CD14-positive monocyte (primary cell): ENCODE measurements around the gene USP30. TPM values are rescaled to one million over a fixed set of nuclear protein-coding genes. Genes with fewer than 3 reads are reported as not detected.

Source experiments
- DNase-seq, 3 donors: peaks; one replicate each; pipeline ENCODE4 v3.0.0-alpha.2; 2011 to 2022
- H2AFZ ChIP-seq: 2 replicates; pipeline ENCODE4 v1.6.0; 2012; ENCODE audit warnings: mild to moderate bottlenecking, low read depth, low read length, inconsistent platforms; ENCODE audit not compliant: insufficient read depth, poor library complexity, severe bottlenecking
- H3K27ac ChIP-seq, 2 donors: 1 replicate in 1 of 2; 2 replicates in 1 of 2; pipeline ENCODE4 v1.5.1; 2012 to 2013; ENCODE audit warnings: low read length in 2 of 2, control low read depth in 1 of 2, inconsistent platforms in 1 of 2, low read depth in 1 of 2, mild to moderate bottlenecking in 1 of 2
- H3K27me3 ChIP-seq, 2 donors: one replicate each; pipeline versions ENCODE4 v1.6.0 to v1.6.1; 2011 to 2013; ENCODE audit warnings: low read length in 2 of 2; ENCODE audit not compliant: control insufficient read depth in 2 of 2, insufficient read depth in 2 of 2
- H3K36me3 ChIP-seq, 2 donors: replicated peaks in 1 of 2; 1 replicate in 1 of 2; 2 replicates in 1 of 2; pipeline versions ENCODE4 v1.5.1 to v1.6.1; 2012 to 2013; ENCODE audit warnings: low read length in 2 of 2, control low read depth in 1 of 2, inconsistent platforms in 1 of 2, mild to moderate bottlenecking in 1 of 2; ENCODE audit not compliant: insufficient read depth in 2 of 2, control insufficient read depth in 1 of 2
- H3K4me1 ChIP-seq, 2 donors: 1 replicate in 1 of 2; 2 replicates in 1 of 2; pipeline versions ENCODE4 v1.5.1 to v1.6.1; 2012 to 2013; ENCODE audit warnings: low read length in 2 of 2, control low read depth in 1 of 2, inconsistent platforms in 1 of 2, mild to moderate bottlenecking in 1 of 2, moderate library complexity in 1 of 2; ENCODE audit not compliant: insufficient read depth in 2 of 2, control insufficient read depth in 1 of 2
- H3K4me2 ChIP-seq: replicated peaks from 2 replicates; pipeline ENCODE3; 2012; ENCODE audit warnings: low read length, moderate library complexity, mild to moderate bottlenecking; ENCODE audit not compliant: poor library complexity, severe bottlenecking; ENCODE audit errors: extremely low read depth
- H3K4me3 ChIP-seq, 3 experiments: fragments of 200-600 bp in 1 of 3; sonication (generic) in 1 of 3; replicated peaks in 1 of 3; 1 replicate in 2 of 3; 2 replicates in 1 of 3; pipeline ENCODE4 v1.5.1; 2011 to 2013; ENCODE audit warnings: low read length in 3 of 3, mild to moderate bottlenecking in 3 of 3, control low read depth in 2 of 3, low read depth in 2 of 3, inconsistent platforms in 1 of 3, moderate library complexity in 1 of 3
- H3K79me2 ChIP-seq: 2 replicates; pipeline ENCODE4 v1.6.0; 2012; ENCODE audit warnings: mild to moderate bottlenecking, control low read depth, inconsistent platforms, low read length, moderate library complexity; ENCODE audit not compliant: insufficient read depth
- H3K9ac ChIP-seq: 2 replicates; pipeline ENCODE4 v1.6.0; 2017; ENCODE audit warnings: low read length, mild to moderate bottlenecking; ENCODE audit not compliant: insufficient read depth, poor library complexity, severe bottlenecking
- H3K9me3 ChIP-seq, 2 donors: replicated peaks in 1 of 2; 1 replicate in 1 of 2; 2 replicates in 1 of 2; pipeline versions ENCODE4 v1.5.1 to v1.6.1; 2012 to 2013; ENCODE audit warnings: low read length in 2 of 2, control low read depth in 1 of 2; ENCODE audit not compliant: control insufficient read depth in 1 of 2, insufficient read depth in 1 of 2
- H4K20me1 ChIP-seq: 2 replicates; pipeline ENCODE4 v1.6.0; 2012; ENCODE audit warnings: mild to moderate bottlenecking, low read length, control low read depth, moderate library complexity; ENCODE audit not compliant: insufficient read depth
- H3K27ac Mint-ChIP-seq, 7 donors: one replicate each; pipeline ENCODE4 v1.8.0; 2020; ENCODE audit warnings: mild to moderate bottlenecking in 7 of 7, mixed read lengths in 7 of 7, moderate library complexity in 6 of 7, inconsistent platforms in 2 of 7
- H3K27me3 Mint-ChIP-seq, 3 donors: one replicate each; pipeline ENCODE4 v1.8.0; 2021 to 2022; ENCODE audit warnings: low read depth in 3 of 3, mild to moderate bottlenecking in 3 of 3, mixed read lengths in 3 of 3, moderate library complexity in 3 of 3, inconsistent platforms in 1 of 3
- H3K36me3 Mint-ChIP-seq, 2 donors: one replicate each; pipeline ENCODE4 v1.8.0; 2020; ENCODE audit warnings: mixed read lengths in 2 of 2, inconsistent platforms in 1 of 2, mild to moderate bottlenecking in 1 of 2
- H3K4me1 Mint-ChIP-seq: one replicate; pipeline ENCODE4 v1.8.0; 2020; ENCODE audit warnings: mild to moderate bottlenecking, mixed read lengths
- H3K4me3 Mint-ChIP-seq, 2 donors: one replicate each; pipeline ENCODE4 v1.8.0; 2020; ENCODE audit warnings: mild to moderate bottlenecking in 2 of 2, mixed read lengths in 2 of 2, moderate library complexity in 1 of 2
- H3K9me3 Mint-ChIP-seq, 7 donors: one replicate each; pipeline ENCODE4 v1.8.0; 2020 to 2022; ENCODE audit warnings: mixed read lengths in 7 of 7, mild to moderate bottlenecking in 6 of 7, moderate library complexity in 6 of 7, inconsistent platforms in 2 of 7
- CTCF ChIP-seq: fragments of 200-600 bp; IDR thresholded peaks from one replicate; pipeline ENCODE4 v1.8.0; 2022; ENCODE audit warnings: antibody characterized with exemption, mild to moderate bottlenecking
- WGBS: methylation state at CpG from one replicate; pipeline ENCODE4 v1.1.5; 2013; ENCODE audit warnings: missing lambda C conversion rate; ENCODE audit not compliant: insufficient coverage; 5-methylcytosine and 5-hydroxymethylcytosine counted together
- intact Hi-C, 2 donors: fragments of 100-400 bp; cut with micrococcal nuclease; formaldehyde crosslinking; loops; one replicate each; pipeline versions ENCODE4 v1.15.0 to v1.15.1; 2023
- polyA plus RNA-seq, 3 donors: library from polyadenylated mRNA; depleted of rRNA in 1 of 3; unstranded in 2 of 3; stranded (reverse) in 1 of 3; fragments of 300-500 nt in 2 of 3; fragments of >200 nt in 1 of 3; fragmentation: Illumina TruSeq in 2 of 3; gene quantifications; 1 replicate in 2 of 3; 2 replicates in 1 of 3; pipeline ENCODE4 v1.2.3, GENCODE V29; 2012 to 2021

The USP30 gene
- polyA plus RNA-seq, 3 donors = 4.5 to 8.2 (median 6.8) TPM

- Histone ChIP-seq H3K36me3 (peaks cover 0 to 32% of the 10 kb centered on the region in 2 donors), H3K4me1 (peaks cover 15 to 22% of the 10 kb centered on the region in 2 donors), H3K9ac (no peak overlapping the region), H3K27ac (no peak overlapping the region), H3K9me3 (no peaks in the 10 kb centered on the region), H2AFZ (no peak overlapping the region), H3K4me2 (no peak overlapping the region), H3K4me3 (no peak overlapping the region), H4K20me1 (no peaks in the 10 kb centered on the region), H3K27me3 (no peaks in the 10 kb centered on the region), H3K79me2 (peaks cover 6% of the 10 kb centered on the region)
- intact Hi-C loops = no loop called here
- H3K4me3 Mint-ChIP-seq = no peak overlapping the region
- no peak for DNase-seq
- H3K36me3 Mint-ChIP-seq = peaks cover 14 to 16% of the 10 kb centered on the region in 2 donors
- no CpG with 5 or more reads among the region's 4 CpGs for WGBS
- H3K9me3 Mint-ChIP-seq = peaks cover 0 to 2% (median 0%) of the 10 kb centered on the region in 7 donors
- no peak for TF ChIP-seq CTCF
- H3K4me1 Mint-ChIP-seq = peaks cover 13% of the 10 kb centered on the region
- H3K27ac Mint-ChIP-seq = no peak overlapping the region
- H3K27me3 Mint-ChIP-seq = peaks cover 0 to 2% (median 0%) of the 10 kb centered on the region in 3 donors
Measured at GRCh38 chr12:109100741-109101140, 48.4 kb downstream of the USP30 start.

GRCh38 chr12:109102491-109102890 lies 50.1 kb downstream of the USP30 start:
- H2AFZ ChIP-seq = no peak overlapping the region
- H4K20me1 ChIP-seq = no peaks in the 10 kb centered on the region
- DNase-seq = no peak
- 94% methylated on average over 2 of the region's 3 CpGs for WGBS
- intact Hi-C loops = no loop called here
- TF ChIP-seq CTCF = no peak
- no peak overlapping the region for H3K27ac ChIP-seq
- H3K36me3 Mint-ChIP-seq = peaks cover 19% of the 10 kb centered on the region in 2 donors
- no peak overlapping the region for H3K9ac ChIP-seq
- peaks cover 6% of the 10 kb centered on the region for H3K79me2 ChIP-seq
- H3K27me3 Mint-ChIP-seq = peaks cover 0 to 2% (median 0%) of the 10 kb centered on the region in 3 donors
- peaks cover 0 to 2% (median 0%) of the 10 kb centered on the region in 7 donors for H3K9me3 Mint-ChIP-seq
- H3K27me3 ChIP-seq = no peaks in the 10 kb centered on the region
- H3K9me3 ChIP-seq = no peaks in the 10 kb centered on the region
- H3K4me3 Mint-ChIP-seq = no peak overlapping the region
- H3K36me3 ChIP-seq = peaks cover 0 to 37% of the 10 kb centered on the region in 2 donors
- peaks cover 10 to 16% of the 10 kb centered on the region in 2 donors for H3K4me1 ChIP-seq
- H3K4me1 Mint-ChIP-seq = peaks cover 13% of the 10 kb centered on the region
- H3K27ac Mint-ChIP-seq = no peak overlapping the region
- H3K4me2 ChIP-seq = no peak overlapping the region
- no peak overlapping the region for H3K4me3 ChIP-seq
